ENCODE data around the gene SLC17A9.

- no peak for TF ChIP-seq EZH2 (IDR thresholded peaks at IDR 0.05; ENCODE audit: low read depth)
- TF ChIP-seq, protein P1, sequence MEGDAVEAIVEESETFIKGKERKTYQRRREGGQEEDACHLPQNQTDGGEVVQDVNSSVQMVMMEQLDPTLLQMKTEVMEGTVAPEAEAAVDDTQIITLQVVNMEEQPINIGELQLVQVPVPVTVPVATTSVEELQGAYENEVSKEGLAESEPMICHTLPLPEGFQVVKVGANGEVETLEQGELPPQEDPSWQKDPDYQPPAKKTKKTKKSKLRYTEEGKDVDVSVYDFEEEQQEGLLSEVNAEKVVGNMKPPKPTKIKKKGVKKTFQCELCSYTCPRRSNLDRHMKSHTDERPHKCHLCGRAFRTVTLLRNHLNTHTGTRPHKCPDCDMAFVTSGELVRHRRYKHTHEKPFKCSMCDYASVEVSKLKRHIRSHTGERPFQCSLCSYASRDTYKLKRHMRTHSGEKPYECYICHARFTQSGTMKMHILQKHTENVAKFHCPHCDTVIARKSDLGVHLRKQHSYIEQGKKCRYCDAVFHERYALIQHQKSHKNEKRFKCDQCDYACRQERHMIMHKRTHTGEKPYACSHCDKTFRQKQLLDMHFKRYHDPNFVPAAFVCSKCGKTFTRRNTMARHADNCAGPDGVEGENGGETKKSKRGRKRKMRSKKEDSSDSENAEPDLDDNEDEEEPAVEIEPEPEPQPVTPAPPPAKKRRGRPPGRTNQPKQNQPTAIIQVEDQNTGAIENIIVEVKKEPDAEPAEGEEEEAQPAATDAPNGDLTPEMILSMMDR (conservative IDR thresholded peaks at IDR 0.05), result no peak
These were observed 64.7 kb downstream of the SLC17A9 start for GRCh38 chr20:63017076-63017825.

Data from PC-9 (cell line).